Daoy (cell line): ENCODE results near the gene CALCR. TPM values are rescaled to one million over a fixed set of nuclear protein-coding genes. Genes with fewer than 3 reads are reported as not detected.
"Not testable (repeated sequence)": the region's sequence is repeated elsewhere in the genome, so short reads cannot be mapped to it uniquely, and the experiment has no call there.

ENCODE experiments used
- DNase-seq: peaks from one replicate; pipeline ENCODE4 v3.0.0-alpha.2; 2015; ENCODE audit warnings: low read depth
- total RNA-seq: library from RNA; depleted of rRNA; stranded (reverse); fragments of >200 nt; shearing (Covaris generic); gene quantifications from 2 replicates; pipeline ENCODE4 v1.2.3, GENCODE V29; 2014

CALCR gene
- total RNA-seq, 1 experiment from 2014 or later, result not detected

DNA sequence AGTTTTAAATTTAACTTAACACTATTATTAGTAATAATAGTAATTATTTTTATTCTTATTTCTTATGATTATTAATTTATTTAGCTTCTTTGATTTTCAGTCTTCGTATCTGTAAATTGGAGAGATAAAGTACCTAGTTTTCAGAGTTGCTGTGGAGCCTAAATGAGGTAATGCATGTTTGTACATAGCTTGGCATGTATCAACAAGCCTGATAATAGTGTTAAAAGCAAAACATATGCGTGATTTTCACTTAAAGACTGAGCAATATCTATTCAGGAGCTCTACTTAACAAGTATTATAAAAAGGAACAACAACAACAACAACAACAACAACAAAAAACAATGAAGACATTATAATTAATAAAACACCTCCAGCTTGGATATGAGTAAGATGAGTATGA lies 12.4 kb downstream of the CALCR start:
- DNase-seq, result no peak

- DNase-seq, result no peak
Measured at GRCh38 chr7:93559639-93560491, 14.7 kb downstream of the CALCR start.

GRCh38 chr7:93558705-93559614 lies 15.6 kb downstream of the CALCR start:
- peak; percentile 42 for DNase-seq

DNA sequence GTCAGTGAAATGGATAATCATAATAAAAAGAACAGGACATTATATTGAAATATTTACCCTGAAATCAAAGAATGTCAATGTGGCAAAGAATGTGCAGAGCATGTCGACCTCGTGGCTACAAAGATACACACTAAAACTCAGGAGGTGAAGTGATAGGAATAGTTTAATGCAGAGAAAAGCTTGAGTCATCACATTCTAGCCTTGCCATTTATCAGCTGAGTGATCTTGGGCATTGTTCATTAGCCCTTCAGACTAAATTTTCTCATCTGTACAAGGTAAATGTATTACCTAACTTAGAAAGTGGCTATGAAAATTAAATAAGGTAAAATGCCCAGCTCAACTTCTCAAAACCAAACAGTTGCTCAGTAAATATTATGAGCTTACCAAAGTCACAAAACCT lies 22.6 kb downstream of the CALCR start:
- DNase-seq, result no peak

GRCh38 chr7:93551063-93551895 lies 23.2 kb downstream of the CALCR start:
- DNase-seq, result peak; percentile 30

DNA sequence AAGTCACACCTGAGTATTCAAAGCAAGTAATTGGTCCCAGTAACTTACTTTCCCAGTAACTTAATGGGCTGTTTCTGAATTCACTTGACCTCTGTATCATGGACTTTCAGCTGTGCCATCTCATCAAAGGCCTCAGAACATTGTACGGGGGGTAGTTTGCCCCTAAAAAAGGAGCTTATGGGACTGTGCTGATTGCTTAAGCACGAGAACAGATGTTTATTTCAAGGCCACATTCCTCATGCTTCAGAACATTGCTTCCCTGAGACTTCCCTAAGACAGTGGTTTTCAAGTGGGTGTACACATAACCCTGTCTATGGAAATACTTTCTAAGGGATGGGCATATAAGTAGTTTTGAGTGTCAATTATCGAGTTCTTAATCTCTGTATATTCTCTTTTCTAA lies 26.8 kb downstream of the CALCR start:
- DNase-seq, result no peak

DNA sequence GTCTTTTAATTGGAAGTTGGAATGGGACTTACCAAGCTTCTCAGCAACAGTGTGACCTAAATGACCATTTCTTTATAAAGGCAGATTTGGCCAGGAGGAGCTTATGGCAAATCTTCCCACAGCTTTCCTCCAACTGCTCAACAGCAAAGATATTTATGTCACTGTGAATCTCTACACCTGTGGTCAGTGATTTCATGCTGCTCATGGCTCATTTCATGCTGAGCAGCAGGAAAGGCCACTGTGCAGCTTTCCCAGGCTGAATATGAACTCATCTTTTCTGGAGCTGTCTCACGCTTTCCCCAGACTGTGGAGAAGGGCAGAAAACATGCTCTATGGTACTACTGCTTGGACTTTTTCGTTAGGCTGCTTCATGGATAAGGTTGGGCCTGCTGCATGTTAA lies 29.8 kb downstream of the CALCR start:
- peak; percentile 2 for DNase-seq

DNA sequence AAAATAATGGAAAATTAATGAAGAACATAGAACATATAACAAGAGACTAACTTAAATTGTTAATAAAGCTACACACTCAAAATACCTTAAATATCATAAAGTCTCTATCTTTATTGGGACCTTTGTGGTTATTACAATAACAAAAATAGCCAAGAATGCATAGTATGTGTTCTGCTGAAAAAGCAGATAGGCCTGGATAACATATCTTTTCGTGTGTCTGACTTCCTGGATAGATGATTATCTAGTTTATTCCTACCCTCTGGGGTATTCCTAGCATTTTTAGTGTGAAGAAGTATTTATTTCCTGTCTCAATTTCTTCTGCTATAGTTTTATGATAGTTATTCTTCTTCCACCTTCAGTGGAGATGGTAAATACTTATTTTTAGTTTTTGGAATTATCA lies 36.5 kb downstream of the CALCR start:
- no peak for DNase-seq

- no peak for DNase-seq
Measured at GRCh38 chr7:93535616-93536015, 38.9 kb downstream of the CALCR start.

GRCh38 chr7:93530701-93531100 lies 43.8 kb downstream of the CALCR start:
- DNase-seq, result no peak

GRCh38 chr7:93516834-93517233 lies 57.7 kb downstream of the CALCR start:
- DNase-seq, result no peak

DNA sequence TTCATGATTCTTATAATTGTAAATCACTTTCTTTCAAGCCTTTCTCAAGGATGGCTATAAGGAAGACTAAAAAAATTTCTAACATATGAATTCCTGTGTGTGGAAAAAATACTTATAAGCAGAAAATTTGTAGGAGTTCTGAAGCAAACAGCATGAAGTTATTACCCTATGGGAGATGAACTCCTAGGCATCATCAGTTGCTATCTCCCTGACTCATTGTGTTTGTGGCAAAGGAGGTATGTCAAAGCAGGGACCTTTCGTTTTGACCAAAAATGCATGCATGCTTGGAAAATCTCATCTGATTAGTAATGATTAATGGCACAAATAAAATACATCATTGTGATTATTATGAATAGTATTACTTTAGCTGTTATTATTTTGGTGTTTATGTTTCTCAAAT lies 59.4 kb downstream of the CALCR start:
- peak; percentile 2 for DNase-seq

DNA sequence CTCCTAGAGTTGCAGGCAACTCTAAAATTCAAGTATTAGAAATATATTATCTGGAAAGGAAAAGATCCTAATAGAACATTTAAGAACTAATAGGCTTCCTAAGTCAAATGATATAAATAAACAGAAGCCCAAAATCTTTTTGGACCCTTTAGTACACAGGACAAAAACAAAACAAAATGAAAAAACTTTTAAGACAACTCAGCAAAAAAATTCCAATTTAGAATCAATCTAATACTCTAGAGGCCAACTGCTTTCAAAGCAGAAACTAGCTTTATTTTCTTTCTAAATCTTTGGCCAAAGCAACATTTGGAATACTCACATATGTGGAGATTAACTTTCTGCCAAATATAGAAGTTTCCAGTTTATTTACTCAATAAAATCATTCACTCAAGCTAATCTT lies 65.2 kb downstream of the CALCR start:
- no peak for DNase-seq

DNA sequence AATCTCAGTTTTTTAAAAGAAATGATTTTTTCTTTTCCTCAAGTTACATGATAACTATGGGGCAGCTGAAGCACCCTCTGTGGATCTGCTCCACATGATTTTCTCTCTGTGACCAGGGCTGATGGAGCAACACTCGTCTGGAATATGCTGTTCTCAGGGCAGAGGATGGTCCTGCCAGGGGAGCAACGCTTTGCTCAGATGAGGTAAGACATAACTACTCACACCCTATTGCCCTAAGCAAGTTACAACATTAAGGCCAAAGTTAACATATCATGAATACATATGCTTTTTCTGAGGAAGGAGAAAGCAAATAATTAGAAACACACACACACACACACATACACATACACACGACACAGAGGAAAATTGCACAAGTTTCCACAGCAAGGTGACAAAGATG lies 71.4 kb downstream of the CALCR start:
- no peak for DNase-seq

DNA sequence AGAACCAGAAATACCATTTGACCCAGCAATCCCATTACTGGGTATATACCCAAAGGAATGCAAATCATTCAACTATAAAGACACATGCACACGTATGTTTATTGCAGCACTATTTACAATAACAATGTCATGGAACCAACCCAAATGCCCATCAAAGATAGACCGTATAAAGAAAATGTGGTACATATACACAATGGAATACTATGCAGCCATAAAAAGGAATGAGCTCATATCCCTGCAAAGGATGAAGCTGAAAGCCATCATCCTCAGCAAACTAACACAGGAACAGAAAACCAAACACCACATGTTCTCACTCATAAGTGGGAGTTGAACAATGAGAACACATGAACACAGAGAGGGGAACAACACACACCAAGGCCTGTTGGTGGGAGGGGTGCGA lies 82.7 kb downstream of the CALCR start:
- DNase-seq, result not testable (repeated sequence)

- DNase-seq, result no peak
Measured at GRCh38 chr7:93476491-93477344, 97.8 kb downstream of the CALCR start.

- no peak for DNase-seq
Measured at GRCh38 chr7:93475811-93476210, 98.7 kb downstream of the CALCR start.

- DNase-seq, result no peak
Measured at GRCh38 chr7:93471456-93471855, 103.1 kb downstream of the CALCR start.

- no peak for DNase-seq
Measured at GRCh38 chr7:93463764-93464163, 110.8 kb downstream of the CALCR start.

DNA sequence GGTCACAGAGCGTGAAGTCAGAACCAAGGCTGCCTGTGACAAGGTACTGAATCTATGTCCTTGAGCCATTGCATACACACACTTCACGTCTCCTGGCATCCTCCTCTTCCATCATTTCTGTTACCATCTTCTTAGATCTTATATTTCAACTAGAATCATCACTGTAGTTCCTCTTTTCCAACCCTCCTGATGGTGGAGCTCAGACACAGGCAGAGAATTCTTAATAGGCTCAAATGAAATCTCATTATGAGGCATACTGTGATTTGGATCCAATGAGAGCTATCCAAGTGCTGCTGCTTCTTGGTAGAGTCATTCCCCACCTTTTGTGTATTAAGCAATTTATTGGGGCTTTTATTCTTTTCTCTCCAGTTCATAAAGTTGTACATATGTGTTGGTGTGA lies 113.2 kb downstream of the CALCR start:
- no peak for DNase-seq

GRCh38 chr7:93453262-93453661 lies 121.3 kb downstream of the CALCR start:
- DNase-seq, result no peak
